ENCODE data around the gene FAM89A. TPM values are rescaled to one million over a fixed set of nuclear protein-coding genes. Genes with fewer than 3 reads are reported as not detected.

The FAM89A gene
- total RNA-seq, 4 donors from 2014 or later, result 63.1 to 106 (median 94.1) TPM

GRCh38 chr1:231001892-231002291, 38.2 kb downstream of the FAM89A start:
- no peak for TF ChIP-seq POLR2A (IDR thresholded peaks at IDR 0.05)
- TF ChIP-seq CTCF (IDR thresholded peaks at IDR 0.05), result no peak
- no peak overlapping the region for H3K4me3 ChIP-seq (ENCODE audit: low read depth, poor library complexity, severe bottlenecking)
- peak in 1 of 2 donors; percentile 8 for DNase-seq (ENCODE audit: low spot score in 2 of 2)
- intact Hi-C loops (cut with DNase I; ENCODE audit: low total_unique reads), result no loop called here

GRCh38 chr1:231000639-231001038, 39.4 kb downstream of the FAM89A start:
- WGBS, 2 donors, result 96 to 97% methylated on average over 1 of the region's 1 CpG
- intact Hi-C loops (cut with DNase I; ENCODE audit: low total_unique reads), result no loop called here
- TF ChIP-seq POLR2A (IDR thresholded peaks at IDR 0.05) (no peak), CTCF (IDR thresholded peaks at IDR 0.05) (no peak)
- DNase-seq (ENCODE audit: low spot score in 2 of 2), result no peak
- H3K4me3 ChIP-seq (ENCODE audit: low read depth, poor library complexity, severe bottlenecking), result no peak overlapping the region

GRCh38 chr1:231000201-231000600, 39.9 kb downstream of the FAM89A start:
- intact Hi-C loops (cut with DNase I; ENCODE audit: low total_unique reads), result no loop called here
- WGBS, 2 donors, result 93 to 96% methylated on average over 4 of the region's 4 CpGs
- H3K4me3 ChIP-seq (ENCODE audit: low read depth, poor library complexity, severe bottlenecking), result no peak overlapping the region
- no peak for DNase-seq (ENCODE audit: low spot score in 2 of 2)
- TF ChIP-seq CTCF (IDR thresholded peaks at IDR 0.05), result no peak
- TF ChIP-seq POLR2A (IDR thresholded peaks at IDR 0.05), result no peak

GRCh38 chr1:230994860-230995259, 45.2 kb downstream of the FAM89A start:
- TF ChIP-seq POLR2A (IDR thresholded peaks at IDR 0.05) (no peak), CTCF (IDR thresholded peaks at IDR 0.05) (no peak)
- H3K4me3 ChIP-seq (ENCODE audit: low read depth, poor library complexity, severe bottlenecking), result no peak overlapping the region
- intact Hi-C loops (cut with DNase I; ENCODE audit: low total_unique reads), result no loop called here
- WGBS, 2 donors, result 90 to 97% methylated on average over 1 of the region's 1 CpG
- no peak for DNase-seq (ENCODE audit: low spot score in 2 of 2)

GRCh38 chr1:230992100-230992774, 47.8 kb downstream of the FAM89A start:
- no peak for DNase-seq (ENCODE audit: low spot score in 2 of 2)
- intact Hi-C loops (cut with DNase I; ENCODE audit: low total_unique reads), result no loop called here
- TF ChIP-seq CTCF (IDR thresholded peaks at IDR 0.05) (no peak), POLR2A (IDR thresholded peaks at IDR 0.05) (no peak)
- no peak overlapping the region for H3K4me3 ChIP-seq (ENCODE audit: low read depth, poor library complexity, severe bottlenecking)
- WGBS, 2 donors, result 87 to 93% methylated on average over 7 of the region's 7 CpGs

- WGBS, 2 donors, result 87 to 88% methylated on average over 3 of the region's 3 CpGs
- no peak for DNase-seq (ENCODE audit: low spot score in 2 of 2)
- intact Hi-C loops (cut with DNase I; ENCODE audit: low total_unique reads), result no loop called here
These were observed 52.6 kb downstream of the FAM89A start for GRCh38 chr1:230987448-230987847.

More at GRCh38 chr1:230987448-230987847, 52.6 kb downstream of the FAM89A start:
- no peak for TF ChIP-seq CTCF (IDR thresholded peaks at IDR 0.05)
- no peak for TF ChIP-seq POLR2A (IDR thresholded peaks at IDR 0.05)
- H3K4me3 ChIP-seq (ENCODE audit: low read depth, poor library complexity, severe bottlenecking), result no peak overlapping the region

All from lower leg skin (tissue), 4 donors.